CD14-positive monocyte (primary cell): ENCODE measurements around the gene CCDC68. TPM values are rescaled to one million over a fixed set of nuclear protein-coding genes. Genes with fewer than 3 reads are reported as not detected.

Experiments used
- DNase-seq, 3 donors: peaks; one replicate each; pipeline ENCODE4 v3.0.0-alpha.2; 2011 to 2022
- H2AFZ ChIP-seq: 2 replicates; pipeline ENCODE4 v1.6.0; 2012; ENCODE audit warnings: mild to moderate bottlenecking, low read depth, low read length, inconsistent platforms; ENCODE audit not compliant: insufficient read depth, poor library complexity, severe bottlenecking
- H3K27ac ChIP-seq, 2 donors: 1 replicate in 1 of 2; 2 replicates in 1 of 2; pipeline ENCODE4 v1.5.1; 2012 to 2013; ENCODE audit warnings: low read length in 2 of 2, control low read depth in 1 of 2, inconsistent platforms in 1 of 2, low read depth in 1 of 2, mild to moderate bottlenecking in 1 of 2
- H3K27me3 ChIP-seq, 2 donors: one replicate each; pipeline versions ENCODE4 v1.6.0 to v1.6.1; 2011 to 2013; ENCODE audit warnings: low read length in 2 of 2; ENCODE audit not compliant: control insufficient read depth in 2 of 2, insufficient read depth in 2 of 2
- H3K36me3 ChIP-seq, 2 donors: replicated peaks in 1 of 2; 1 replicate in 1 of 2; 2 replicates in 1 of 2; pipeline versions ENCODE4 v1.5.1 to v1.6.1; 2012 to 2013; ENCODE audit warnings: low read length in 2 of 2, control low read depth in 1 of 2, inconsistent platforms in 1 of 2, mild to moderate bottlenecking in 1 of 2; ENCODE audit not compliant: insufficient read depth in 2 of 2, control insufficient read depth in 1 of 2
- H3K4me1 ChIP-seq, 2 donors: 1 replicate in 1 of 2; 2 replicates in 1 of 2; pipeline versions ENCODE4 v1.5.1 to v1.6.1; 2012 to 2013; ENCODE audit warnings: low read length in 2 of 2, control low read depth in 1 of 2, inconsistent platforms in 1 of 2, mild to moderate bottlenecking in 1 of 2, moderate library complexity in 1 of 2; ENCODE audit not compliant: insufficient read depth in 2 of 2, control insufficient read depth in 1 of 2
- H3K4me2 ChIP-seq: replicated peaks from 2 replicates; pipeline ENCODE3; 2012; ENCODE audit warnings: low read length, moderate library complexity, mild to moderate bottlenecking; ENCODE audit not compliant: poor library complexity, severe bottlenecking; ENCODE audit errors: extremely low read depth
- H3K4me3 ChIP-seq, 3 experiments: fragments of 200-600 bp in 1 of 3; sonication (generic) in 1 of 3; replicated peaks in 1 of 3; 1 replicate in 2 of 3; 2 replicates in 1 of 3; pipeline ENCODE4 v1.5.1; 2011 to 2013; ENCODE audit warnings: low read length in 3 of 3, mild to moderate bottlenecking in 3 of 3, control low read depth in 2 of 3, low read depth in 2 of 3, inconsistent platforms in 1 of 3, moderate library complexity in 1 of 3
- H3K79me2 ChIP-seq: 2 replicates; pipeline ENCODE4 v1.6.0; 2012; ENCODE audit warnings: mild to moderate bottlenecking, control low read depth, inconsistent platforms, low read length, moderate library complexity; ENCODE audit not compliant: insufficient read depth
- H3K9ac ChIP-seq: 2 replicates; pipeline ENCODE4 v1.6.0; 2017; ENCODE audit warnings: low read length, mild to moderate bottlenecking; ENCODE audit not compliant: insufficient read depth, poor library complexity, severe bottlenecking
- H3K9me3 ChIP-seq, 2 donors: replicated peaks in 1 of 2; 1 replicate in 1 of 2; 2 replicates in 1 of 2; pipeline versions ENCODE4 v1.5.1 to v1.6.1; 2012 to 2013; ENCODE audit warnings: low read length in 2 of 2, control low read depth in 1 of 2; ENCODE audit not compliant: control insufficient read depth in 1 of 2, insufficient read depth in 1 of 2
- H4K20me1 ChIP-seq: 2 replicates; pipeline ENCODE4 v1.6.0; 2012; ENCODE audit warnings: mild to moderate bottlenecking, low read length, control low read depth, moderate library complexity; ENCODE audit not compliant: insufficient read depth
- H3K27ac Mint-ChIP-seq, 7 donors: one replicate each; pipeline ENCODE4 v1.8.0; 2020; ENCODE audit warnings: mild to moderate bottlenecking in 7 of 7, mixed read lengths in 7 of 7, moderate library complexity in 6 of 7, inconsistent platforms in 2 of 7
- H3K27me3 Mint-ChIP-seq, 3 donors: one replicate each; pipeline ENCODE4 v1.8.0; 2021 to 2022; ENCODE audit warnings: low read depth in 3 of 3, mild to moderate bottlenecking in 3 of 3, mixed read lengths in 3 of 3, moderate library complexity in 3 of 3, inconsistent platforms in 1 of 3
- H3K36me3 Mint-ChIP-seq, 2 donors: one replicate each; pipeline ENCODE4 v1.8.0; 2020; ENCODE audit warnings: mixed read lengths in 2 of 2, inconsistent platforms in 1 of 2, mild to moderate bottlenecking in 1 of 2
- H3K4me1 Mint-ChIP-seq: one replicate; pipeline ENCODE4 v1.8.0; 2020; ENCODE audit warnings: mild to moderate bottlenecking, mixed read lengths
- H3K4me3 Mint-ChIP-seq, 2 donors: one replicate each; pipeline ENCODE4 v1.8.0; 2020; ENCODE audit warnings: mild to moderate bottlenecking in 2 of 2, mixed read lengths in 2 of 2, moderate library complexity in 1 of 2
- H3K9me3 Mint-ChIP-seq, 7 donors: one replicate each; pipeline ENCODE4 v1.8.0; 2020 to 2022; ENCODE audit warnings: mixed read lengths in 7 of 7, mild to moderate bottlenecking in 6 of 7, moderate library complexity in 6 of 7, inconsistent platforms in 2 of 7
- CTCF ChIP-seq: fragments of 200-600 bp; IDR thresholded peaks from one replicate; pipeline ENCODE4 v1.8.0; 2022; ENCODE audit warnings: antibody characterized with exemption, mild to moderate bottlenecking
- WGBS: methylation state at CpG from one replicate; pipeline ENCODE4 v1.1.5; 2013; ENCODE audit warnings: missing lambda C conversion rate; ENCODE audit not compliant: insufficient coverage; 5-methylcytosine and 5-hydroxymethylcytosine counted together
- intact Hi-C, 2 donors: fragments of 100-400 bp; cut with micrococcal nuclease; formaldehyde crosslinking; loops; one replicate each; pipeline versions ENCODE4 v1.15.0 to v1.15.1; 2023
- polyA plus RNA-seq, 3 donors: library from polyadenylated mRNA; depleted of rRNA in 1 of 3; unstranded in 2 of 3; stranded (reverse) in 1 of 3; fragments of 300-500 nt in 2 of 3; fragments of >200 nt in 1 of 3; fragmentation: Illumina TruSeq in 2 of 3; gene quantifications; 1 replicate in 2 of 3; 2 replicates in 1 of 3; pipeline ENCODE4 v1.2.3, GENCODE V29; 2012 to 2021

CCDC68 gene
- polyA plus RNA-seq, 3 donors: 0.09 to 0.15 TPM; not detected in 1

- no peak overlapping the region for H3K4me2 ChIP-seq
- no peak overlapping the region for H3K4me3 ChIP-seq
- no peak overlapping the region for H2AFZ ChIP-seq
- H3K36me3 ChIP-seq: no peaks in the 10 kb centered on the region
- Mint-ChIP-seq H3K9me3 (peaks cover 0 to 4% (median 0%) of the 10 kb centered on the region in 7 donors), H3K36me3 (no peaks in the 10 kb centered on the region), H3K27ac (no peak overlapping the region), H3K4me1 (no peaks in the 10 kb centered on the region), H3K27me3 (peaks cover 0 to 3% (median 2%) of the 10 kb centered on the region in 3 donors), H3K4me3 (no peak overlapping the region)
- no peaks in the 10 kb centered on the region for H3K79me2 ChIP-seq
- H3K27ac ChIP-seq: no peak overlapping the region
- intact Hi-C loops: no loop called here
- no peak overlapping the region for H3K9ac ChIP-seq
- H4K20me1 ChIP-seq: no peaks in the 10 kb centered on the region
- no peaks in the 10 kb centered on the region for H3K4me1 ChIP-seq
- no peaks in the 10 kb centered on the region for H3K9me3 ChIP-seq
- 93% methylated on average over 3 of the region's 6 CpGs for WGBS
- no peak for TF ChIP-seq CTCF
- no peaks in the 10 kb centered on the region for H3K27me3 ChIP-seq
- no peak for DNase-seq
Observed at GRCh38 chr18:54881229-54881768, 78.0 kb downstream of the CCDC68 start.

GRCh38 chr18:54880395-54881105 lies 78.7 kb downstream of the CCDC68 start:
- Histone ChIP-seq H3K27ac (no peak overlapping the region), H2AFZ (no peak overlapping the region), H3K79me2 (no peaks in the 10 kb centered on the region), H3K4me1 (no peaks in the 10 kb centered on the region), H3K9ac (no peak overlapping the region), H3K4me2 (no peak overlapping the region), H3K36me3 (no peaks in the 10 kb centered on the region), H3K9me3 (no peaks in the 10 kb centered on the region), H3K4me3 (no peak overlapping the region), H3K27me3 (no peaks in the 10 kb centered on the region), H4K20me1 (no peaks in the 10 kb centered on the region)
- H3K9me3 Mint-ChIP-seq: peaks cover 0 to 2% (median 0%) of the 10 kb centered on the region in 7 donors
- TF ChIP-seq CTCF: no peak
- DNase-seq: no peak
- WGBS: 95% methylated on average over 5 of the region's 5 CpGs
- H3K4me3 Mint-ChIP-seq: no peak overlapping the region
- H3K27me3 Mint-ChIP-seq: peaks cover 0 to 2% (median 2%) of the 10 kb centered on the region in 3 donors
- H3K4me1 Mint-ChIP-seq: no peaks in the 10 kb centered on the region
- H3K27ac Mint-ChIP-seq: no peak overlapping the region
- intact Hi-C loops: no loop called here
- no peaks in the 10 kb centered on the region for H3K36me3 Mint-ChIP-seq
